Measurements from ENCODE around the gene SPINK14.

Gene SPINK14

GRCh38 chr5:148168246-148168645, at the start of gene SPINK14:
Gene SPINK14 (plus strand): TSS chr5:148168546. CDS start chr5:148169733, 1,187 bp downstream.
- H3K4me3 ChIP-seq: no peak within 1 kb of the TSS
- no peak for DNase-seq (ENCODE audit: low spot score)
- TF ChIP-seq, protein P1, sequence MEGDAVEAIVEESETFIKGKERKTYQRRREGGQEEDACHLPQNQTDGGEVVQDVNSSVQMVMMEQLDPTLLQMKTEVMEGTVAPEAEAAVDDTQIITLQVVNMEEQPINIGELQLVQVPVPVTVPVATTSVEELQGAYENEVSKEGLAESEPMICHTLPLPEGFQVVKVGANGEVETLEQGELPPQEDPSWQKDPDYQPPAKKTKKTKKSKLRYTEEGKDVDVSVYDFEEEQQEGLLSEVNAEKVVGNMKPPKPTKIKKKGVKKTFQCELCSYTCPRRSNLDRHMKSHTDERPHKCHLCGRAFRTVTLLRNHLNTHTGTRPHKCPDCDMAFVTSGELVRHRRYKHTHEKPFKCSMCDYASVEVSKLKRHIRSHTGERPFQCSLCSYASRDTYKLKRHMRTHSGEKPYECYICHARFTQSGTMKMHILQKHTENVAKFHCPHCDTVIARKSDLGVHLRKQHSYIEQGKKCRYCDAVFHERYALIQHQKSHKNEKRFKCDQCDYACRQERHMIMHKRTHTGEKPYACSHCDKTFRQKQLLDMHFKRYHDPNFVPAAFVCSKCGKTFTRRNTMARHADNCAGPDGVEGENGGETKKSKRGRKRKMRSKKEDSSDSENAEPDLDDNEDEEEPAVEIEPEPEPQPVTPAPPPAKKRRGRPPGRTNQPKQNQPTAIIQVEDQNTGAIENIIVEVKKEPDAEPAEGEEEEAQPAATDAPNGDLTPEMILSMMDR (IDR thresholded peaks at IDR 0.05): no peak
- H3K27ac ChIP-seq: no peak within 1 kb of the TSS

DNA sequence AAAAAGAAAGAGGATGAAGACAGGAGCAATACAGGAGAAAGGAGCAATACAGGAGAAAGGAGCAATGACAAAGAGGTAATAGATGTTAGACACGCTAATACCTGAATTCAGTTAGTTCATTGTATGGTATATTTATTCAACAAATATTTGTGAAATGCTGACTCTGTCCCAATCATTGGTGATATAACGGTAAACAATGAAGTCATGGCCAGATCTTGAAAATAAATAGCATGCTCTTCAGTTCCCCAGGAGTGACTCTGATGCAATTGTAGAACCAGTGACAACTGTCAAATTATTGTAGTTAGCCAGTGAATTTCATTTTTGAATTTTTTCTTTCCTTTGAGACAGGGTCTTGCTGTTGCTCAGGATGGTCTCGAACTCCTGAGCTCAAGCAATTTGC, 48.0 kb upstream of the SPINK14 start:
- no peak for DNase-seq (ENCODE audit: low spot score)
- TF ChIP-seq, protein P1 (IDR thresholded peaks at IDR 0.05): no peak
- no peak overlapping the region for H3K4me3 ChIP-seq
- no peak overlapping the region for H3K27ac ChIP-seq

DNA sequence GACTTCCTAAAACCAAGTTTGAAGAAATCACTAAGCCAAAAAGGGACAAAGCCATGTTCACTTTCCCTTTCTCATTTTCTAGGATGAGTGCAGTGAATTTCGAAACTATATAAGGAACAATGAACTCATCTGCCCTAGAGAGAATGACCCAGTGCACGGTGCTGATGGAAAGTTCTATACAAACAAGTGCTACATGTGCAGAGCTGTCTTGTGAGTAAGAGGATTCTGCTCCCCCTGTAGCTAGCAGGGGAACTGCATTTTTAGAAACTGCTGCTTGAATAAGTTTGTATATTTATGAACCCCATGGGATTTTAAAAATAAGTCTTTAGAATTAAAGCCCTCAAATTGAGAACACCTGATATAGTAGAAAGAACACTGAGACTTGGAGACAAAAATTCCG, 42.7 kb upstream of the SPINK14 start:
- H3K27ac ChIP-seq: no peak overlapping the region
- H3K4me3 ChIP-seq: no peak overlapping the region
- TF ChIP-seq, protein P1 (IDR thresholded peaks at IDR 0.05): no peak
- DNase-seq (ENCODE audit: low spot score): no peak

GRCh38 chr5:148135091-148136048, 33.0 kb upstream of the SPINK14 start:
- H3K27ac ChIP-seq: no peak overlapping the region
- DNase-seq (ENCODE audit: low spot score): no peak
- H3K4me3 ChIP-seq: no peak overlapping the region
- TF ChIP-seq, protein P1 (IDR thresholded peaks at IDR 0.05): no peak

DNA sequence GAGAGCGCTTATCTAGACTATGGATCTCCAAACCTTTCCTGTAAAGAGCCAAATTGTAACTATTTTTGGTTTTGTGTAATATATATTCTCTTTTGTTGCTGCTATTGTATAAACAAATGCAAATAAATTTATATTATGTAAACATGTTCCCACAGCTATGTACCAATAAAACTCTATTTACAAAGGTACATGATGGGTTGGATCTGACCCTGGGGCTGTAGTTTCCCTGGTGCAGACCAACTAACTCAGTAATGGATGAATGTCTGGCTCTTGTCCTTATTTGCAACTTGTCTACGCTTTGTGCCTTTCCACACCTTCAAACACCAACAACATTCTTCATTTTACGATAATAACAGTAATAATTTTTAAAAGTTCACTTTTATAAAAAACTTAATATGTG, 27.5 kb upstream of the SPINK14 start:
- no peak overlapping the region for H3K4me3 ChIP-seq
- H3K27ac ChIP-seq: no peak overlapping the region
- TF ChIP-seq, protein P1 (IDR thresholded peaks at IDR 0.05): no peak
- DNase-seq (ENCODE audit: low spot score): no peak

- TF ChIP-seq, protein P1 (IDR thresholded peaks at IDR 0.05): no peak
- no peak for DNase-seq (ENCODE audit: low spot score)
- Histone ChIP-seq H3K4me3 (no peak overlapping the region), H3K27ac (no peak overlapping the region)
Measured at GRCh38 chr5:148141645-148142044, 26.7 kb upstream of the SPINK14 start.

GRCh38 chr5:148145916-148146315, 22.4 kb upstream of the SPINK14 start:
- no peak overlapping the region for H3K27ac ChIP-seq
- TF ChIP-seq, protein P1 (IDR thresholded peaks at IDR 0.05): no peak
- no peak for DNase-seq (ENCODE audit: low spot score)
- no peak overlapping the region for H3K4me3 ChIP-seq
